H1 (cell line): ENCODE data around the gene CAPN3. TPM values are rescaled to one million over a fixed set of nuclear protein-coding genes. Genes with fewer than 3 reads are reported as not detected.

Experiments
- CTCF ChIA-PET: fragments of 300-600 bp; sonication (Branson Sonifier 250); formaldehyde crosslinking; loops from one replicate; lab custom pipeline; 2021; ENCODE audit not compliant: partially characterized antibody; lab: Charles Lee
- POLR2A ChIA-PET: fragments of 300-600 bp; sonication (Branson Sonifier 250); formaldehyde crosslinking; loops from one replicate; lab custom pipeline; 2021; ENCODE audit warnings: inconsistent platforms; ENCODE audit not compliant: partially characterized antibody; lab: Charles Lee
- DNase-seq, 2 experiments: peaks; one replicate each; pipeline versions ENCODE4 v3.0.0 to v3.0.0-alpha.2; 2010 to 2022; ENCODE audit warnings: low spot score in 2 of 2, low read depth in 1 of 2, mixed read lengths in 1 of 2
- FAIRE-seq: peaks from 2 replicates; lab custom pipeline; 2011; peaks lifted over from hg19 to GRCh38; lab: Jason Lieb, UNC
- H2AFZ ChIP-seq: 2 replicates; pipeline ENCODE4 v1.8.1; 2012; ENCODE audit warnings: low read length, inconsistent platforms
- H2AK5ac ChIP-seq: 2 replicates; pipeline ENCODE4 v1.6.1; 2013; ENCODE audit warnings: low read depth, low read length
- H2BK120ac ChIP-seq: replicated peaks from 2 replicates; pipeline ENCODE3; 2013; ENCODE audit warnings: low read depth, low read length, inconsistent platforms
- H2BK12ac ChIP-seq: 2 replicates; pipeline ENCODE4 v1.6.1; 2013; ENCODE audit warnings: low read depth, low read length
- H2BK15ac ChIP-seq: 2 replicates; pipeline ENCODE4 v1.6.1; 2013; ENCODE audit warnings: low read length
- H2BK20ac ChIP-seq: 2 replicates; pipeline ENCODE4 v1.6.1; 2013; ENCODE audit warnings: low read length
- H2BK5ac ChIP-seq: 2 replicates; pipeline ENCODE4 v1.6.1; 2013; ENCODE audit warnings: low read depth, low read length
- H3K14ac ChIP-seq: 2 replicates; pipeline ENCODE4 v1.6.1; 2013; ENCODE audit warnings: inconsistent platforms; ENCODE audit not compliant: insufficient read length
- H3K18ac ChIP-seq: 2 replicates; pipeline ENCODE4 v1.6.1; 2013; ENCODE audit warnings: low read length; ENCODE audit errors: extremely low read depth
- H3K23ac ChIP-seq: 2 replicates; pipeline ENCODE4 v1.6.1; 2013; ENCODE audit warnings: inconsistent platforms; ENCODE audit not compliant: insufficient read length
- H3K23me2 ChIP-seq: 2 replicates; pipeline ENCODE4 v1.6.1; 2013; ENCODE audit warnings: low read depth, low read length
- H3K27ac ChIP-seq: 2 replicates; pipeline ENCODE4 v1.6.1; 2011; ENCODE audit warnings: low read depth, low read length, inconsistent platforms
- H3K27me3 ChIP-seq, 4 experiments: replicated peaks in 1 of 4; 1 replicate in 1 of 4; 2 replicates in 3 of 4; pipeline versions ENCODE4 v1.6.1 to v1.8.1; 2011 to 2013; ENCODE audit warnings: low read length in 3 of 4, mild to moderate bottlenecking in 3 of 4, inconsistent platforms in 2 of 4, mixed read lengths in 2 of 4, moderate library complexity in 1 of 4; ENCODE audit not compliant: control insufficient read depth in 3 of 4, insufficient read depth in 3 of 4; ENCODE audit errors: extremely low read depth in 1 of 4
- H3K36me3 ChIP-seq, 4 experiments: 2 replicates each; pipeline versions ENCODE4 v1.6.1 to v1.8.1; 2011 to 2013; ENCODE audit warnings: mild to moderate bottlenecking in 4 of 4, low read length in 3 of 4, moderate library complexity in 2 of 4, control low read depth in 1 of 4, inconsistent platforms in 1 of 4; ENCODE audit not compliant: insufficient read depth in 4 of 4, control insufficient read depth in 2 of 4
- H3K4ac ChIP-seq: replicated peaks from 2 replicates; pipeline ENCODE3; 2013; ENCODE audit warnings: low read length, low read depth, mixed read lengths, inconsistent platforms; ENCODE audit not compliant: insufficient read length
- H3K4me1 ChIP-seq, 4 experiments: replicated peaks in 1 of 4; 1 replicate in 1 of 4; 2 replicates in 3 of 4; pipeline versions ENCODE4 v1.6.1 to v1.8.1; 2011 to 2013; ENCODE audit warnings: low read length in 3 of 4, inconsistent platforms in 2 of 4, mixed read lengths in 1 of 4; ENCODE audit not compliant: insufficient read depth in 4 of 4, control insufficient read depth in 3 of 4
- H3K4me2 ChIP-seq, 2 experiments: 2 replicates each; pipeline versions ENCODE4 v1.6.1 to v1.8.1; 2011 to 2013; ENCODE audit warnings: low read depth in 2 of 2, low read length in 2 of 2, control low read depth in 1 of 2, inconsistent platforms in 1 of 2, mild to moderate bottlenecking in 1 of 2; ENCODE audit not compliant: insufficient read depth in 1 of 2
- H3K4me3 ChIP-seq, 4 experiments: fragments of 200-600, 300-600 bp in 1 of 4; sonication (generic), shearing (Covaris generic), sonication (Bioruptor Twin) in 1 of 4; 2 replicates each; pipeline versions ENCODE4 v1.5.1 to v1.8.1; 2011 to 2016; ENCODE audit warnings: low read length in 4 of 4, low read depth in 3 of 4, control low read depth in 2 of 4, inconsistent platforms in 2 of 4, mild to moderate bottlenecking in 2 of 4, mixed read lengths in 1 of 4, moderate library complexity in 1 of 4; ENCODE audit not compliant: insufficient read depth in 2 of 4; ENCODE audit errors: extremely low read depth in 1 of 4
- H3K56ac ChIP-seq: replicated peaks from 2 replicates; pipeline ENCODE3; 2013; ENCODE audit warnings: low read depth, mild to moderate bottlenecking, mixed read lengths, low read length, inconsistent platforms; ENCODE audit not compliant: insufficient read length
- H3K79me1 ChIP-seq: 2 replicates; pipeline ENCODE4 v1.6.1; 2013; ENCODE audit warnings: low read depth, low read length, control low read depth
- H3K79me2 ChIP-seq, 2 experiments: 2 replicates each; pipeline versions ENCODE4 v1.6.1 to v1.8.1; 2012 to 2013; ENCODE audit warnings: low read length in 2 of 2, mild to moderate bottlenecking in 2 of 2, inconsistent platforms in 1 of 2; ENCODE audit not compliant: insufficient read depth in 2 of 2, control insufficient read depth in 1 of 2
- H3K9ac ChIP-seq, 4 experiments: replicated peaks in 1 of 4; 1 replicate in 1 of 4; 2 replicates in 3 of 4; pipeline versions ENCODE4 v1.6.1 to v1.8.1; 2011 to 2013; ENCODE audit warnings: low read depth in 3 of 4, low read length in 3 of 4, control low read depth in 2 of 4, mild to moderate bottlenecking in 2 of 4, moderate library complexity in 2 of 4, inconsistent platforms in 1 of 4; ENCODE audit errors: extremely low read depth in 1 of 4
- H3K9me3 ChIP-seq, 2 experiments: 2 replicates each; pipeline versions ENCODE4 v1.6.1 to v1.8.1; 2012 to 2013; ENCODE audit warnings: mild to moderate bottlenecking in 2 of 2, moderate library complexity in 2 of 2, control low read depth in 1 of 2, inconsistent platforms in 1 of 2, low read depth in 1 of 2, low read length in 1 of 2, mixed read lengths in 1 of 2; ENCODE audit not compliant: insufficient read depth in 2 of 2
- H4K20me1 ChIP-seq, 2 experiments: replicated peaks in 1 of 2; 2 replicates each; pipeline versions ENCODE3 to v1.8.1; 2011 to 2013; ENCODE audit warnings: inconsistent platforms in 2 of 2, low read length in 2 of 2, mild to moderate bottlenecking in 1 of 2; ENCODE audit not compliant: insufficient read depth in 2 of 2, control insufficient read depth in 1 of 2
- H4K5ac ChIP-seq: 2 replicates; pipeline ENCODE4 v1.6.1; 2013; ENCODE audit warnings: low read length, low read depth, mixed read lengths, inconsistent platforms; ENCODE audit not compliant: insufficient read length
- H4K8ac ChIP-seq: 2 replicates; pipeline ENCODE4 v1.8.0; 2013; ENCODE audit warnings: mild to moderate bottlenecking, moderate library complexity, low read length, inconsistent platforms; ENCODE audit not compliant: insufficient read depth; ENCODE audit errors: extremely low read depth
- H4K91ac ChIP-seq: replicated peaks from 2 replicates; pipeline ENCODE3; 2013; ENCODE audit warnings: low read length, mixed read lengths, inconsistent platforms; ENCODE audit not compliant: insufficient read length
- RXRA ChIP-seq: IDR thresholded peaks from 2 replicates; pipeline ENCODE4 v1.6.1; 2011; ENCODE audit warnings: low read depth, mild to moderate bottlenecking, low read length, moderate library complexity; ENCODE audit not compliant: insufficient read depth
- WGBS, 2 experiments: shearing (Covaris generic) in 1 of 2; methylation state at CpG; one replicate each; pipeline versions ENCODE4 v1.1.6 to v1.1.7; 2013 to 2015; ENCODE audit warnings: low lambda C conversion rate in 2 of 2, mixed read lengths in 2 of 2, inconsistent platforms in 1 of 2, low coverage in 1 of 2, missing lambda C conversion rate in 1 of 2; ENCODE audit not compliant: insufficient replicate concordance in 2 of 2, insufficient coverage in 1 of 2, insufficient read length in 1 of 2; ENCODE audit errors: extremely low coverage in 1 of 2, missing lambda C conversion rate in 1 of 2; 5-methylcytosine and 5-hydroxymethylcytosine counted together
- polyA plus RNA-seq, 7 experiments: library from polyadenylated mRNA; depleted of rRNA in 3 of 7; stranded (reverse) in 5 of 7; unstranded in 2 of 7; fragments of >200 nt in 5 of 7; fragments of 200-250 nt in 2 of 7; gene quantifications; 1 replicate in 5 of 7; 2 replicates in 1 of 7; 4 replicates in 1 of 7; pipeline versions ENCODE4 v1.2.1 to v1.2.3, GENCODE V29; 2011 to 2013; ENCODE audit warnings: missing spikeins in 2 of 7, mixed read lengths in 2 of 7
- total RNA-seq: library from RNA; stranded (reverse); fragmentation: NEBNext Ultra II Directional; extraction: Animal tissue kit (Norgen Biotek cat#: 25700); gene quantifications from 2 replicates; pipeline ENCODE4 v1.2.1, GENCODE V29; 2021

CAPN3 gene
- total and polyA plus RNA-seq, 2 of the 8 experiments (the other 6 are each of a cell fraction or from before 2014, with no cell fraction given): 0.80 to 2.1 TPM

DNA sequence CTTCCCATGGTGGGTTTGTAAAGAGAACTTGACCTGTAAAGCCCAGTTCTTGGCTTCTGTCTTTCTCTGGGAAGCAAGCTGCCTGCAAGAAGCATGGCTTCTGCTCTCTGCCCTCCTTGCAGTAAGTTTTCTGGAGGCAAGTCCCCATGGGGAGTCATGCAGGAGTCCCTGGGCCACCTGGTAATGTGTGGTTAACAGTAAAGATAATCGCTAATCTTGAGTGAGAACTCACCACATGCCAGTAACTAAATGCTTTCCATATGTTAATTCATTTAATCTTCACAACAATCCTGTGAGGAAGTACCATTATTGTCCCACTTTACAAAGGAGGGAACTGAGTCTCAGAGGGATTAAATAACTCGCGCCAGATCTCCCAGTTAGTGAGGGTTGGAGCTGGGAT, 4.2 kb downstream of the CAPN3 start:
- FAIRE-seq (peak; percentile 72), DNase-seq (peak in 1 of 2 experiments; percentile 23)
- Histone ChIP-seq H3K79me1 (no peaks in the 10 kb centered on the region), H3K4me1 (peaks cover 0 to 10% (median 5%) of the 10 kb centered on the region in 4 experiments; a peak in 5 of 7 replicates), H4K91ac (peak overlapping the region; percentile 92), H3K9ac (no peak overlapping the region), H3K18ac (peak overlapping the region; percentile 66), H3K79me2 (no peaks in the 10 kb centered on the region), H2BK20ac (peak overlapping the region; percentile 84), H2AK5ac (no peak overlapping the region), H3K27me3 (no peaks in the 10 kb centered on the region; a peak in 4 of 7 replicates), H2BK120ac (peak overlapping the region; percentile 49), H3K14ac (no peak overlapping the region), H3K9me3 (no peaks in the 10 kb centered on the region), H3K4me3 (no peak overlapping the region), H3K4ac (no peak overlapping the region), H3K4me2 (peak overlapping the region; percentile 5 to 15; a peak in 1 of 4 replicates), H3K27ac (no peak overlapping the region), H3K56ac (no peak overlapping the region), H3K36me3 (no peaks in the 10 kb centered on the region), H2BK5ac (peak overlapping the region; percentile 73; the same call in 1 of the 2 replicates), H4K8ac (no peak overlapping the region), H2BK12ac (no peak overlapping the region; the same call in 1 of the 2 replicates), H2BK15ac (no peak overlapping the region), H4K20me1 (no peaks in the 10 kb centered on the region), H3K23ac (no peak overlapping the region), H2AFZ (no peak overlapping the region), H4K5ac (peak overlapping the region; percentile 5), H3K23me2 (no peaks in the 10 kb centered on the region)
- ChIA-PET POLR2A (interaction anchor here (0.6 kb wide), 1 partner anchor 178 kb away, joined by 3 read pairs; no protein-coding TSS in a partner anchor), CTCF (no interaction called here)
- WGBS, 2 experiments: 47% methylated on average over 3 of the region's 3 CpGs; no CpG with 5 or more reads in 1 of the 2 experiments
- TF ChIP-seq RXRA: no peak
